ENCODE data around the gene PHLPP1.
"Not testable (repeated sequence)": the region's sequence is repeated elsewhere in the genome, so short reads cannot be mapped to it uniquely, and the experiment has no call there.

The PHLPP1 gene

DNA sequence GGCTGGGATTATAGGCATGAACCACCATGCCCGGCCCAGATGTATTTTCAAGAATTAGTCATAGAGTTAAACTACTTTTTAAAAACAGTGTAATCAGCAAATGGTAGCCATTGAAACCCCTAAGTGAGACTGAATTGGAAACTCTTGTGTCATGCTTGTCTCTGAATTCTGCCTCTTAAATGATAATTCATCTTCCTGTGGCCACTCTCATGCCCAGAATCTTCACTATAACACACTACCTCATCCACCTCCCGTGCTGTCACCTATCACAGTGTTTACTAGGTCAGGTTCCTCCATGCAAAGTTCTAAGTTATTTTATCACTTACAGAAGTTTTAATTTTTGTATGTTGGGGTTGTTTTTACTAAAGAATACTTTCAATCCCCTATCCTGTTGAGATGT lies 197.5 kb downstream of the PHLPP1 start:
- no peaks in the 10 kb centered on the region for H3K27me3 ChIP-seq (ENCODE audit: control insufficient read depth in 1 of 2, insufficient read depth in 2 of 2, low read length in 2 of 2)
- H3K9me3 ChIP-seq (ENCODE audit: low read length): no peaks in the 10 kb centered on the region
- H3K27ac ChIP-seq (ENCODE audit: low read depth, low read length): no peak overlapping the region
- H3K4me3 ChIP-seq (ENCODE audit: low read depth in 1 of 2, low read length in 2 of 2): no peak overlapping the region
- no peaks in the 10 kb centered on the region for H3K4me1 ChIP-seq (ENCODE audit: insufficient read depth, low read length)
- no peak overlapping the region for H3K9ac ChIP-seq (ENCODE audit: low read length)
- no peaks in the 10 kb centered on the region for H3K36me3 ChIP-seq (ENCODE audit: insufficient read depth, low read length)

DNA sequence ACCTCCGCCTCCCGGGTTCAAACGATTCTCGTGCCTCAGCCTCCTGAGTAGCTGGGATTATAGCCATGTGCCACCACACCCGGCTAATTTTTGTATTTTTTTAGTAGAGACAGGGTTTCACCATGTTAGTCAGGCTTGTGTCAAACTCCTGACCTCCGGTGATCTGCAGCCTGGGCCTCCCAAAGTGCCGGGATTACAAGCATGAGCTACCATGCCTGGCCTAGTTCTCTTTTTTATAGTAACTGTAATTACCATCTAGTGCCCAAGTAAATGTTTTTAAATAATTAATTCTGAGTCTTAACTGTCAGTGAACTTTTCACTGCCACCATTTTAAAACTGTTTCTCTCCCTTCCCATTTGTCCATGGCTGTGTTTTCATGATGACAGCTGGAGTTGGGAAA lies 198.5 kb downstream of the PHLPP1 start:
- H3K27ac ChIP-seq (ENCODE audit: low read depth, low read length); H3K4me1 ChIP-seq (ENCODE audit: insufficient read depth, low read length); H3K9me3 ChIP-seq (ENCODE audit: low read length); H3K4me3 ChIP-seq (ENCODE audit: low read depth in 1 of 2, low read length in 2 of 2); H3K9ac ChIP-seq (ENCODE audit: low read length); H3K36me3 ChIP-seq (ENCODE audit: insufficient read depth, low read length); H3K27me3 ChIP-seq (ENCODE audit: control insufficient read depth in 1 of 2, insufficient read depth in 2 of 2, low read length in 2 of 2): not testable (repeated sequence)

DNA sequence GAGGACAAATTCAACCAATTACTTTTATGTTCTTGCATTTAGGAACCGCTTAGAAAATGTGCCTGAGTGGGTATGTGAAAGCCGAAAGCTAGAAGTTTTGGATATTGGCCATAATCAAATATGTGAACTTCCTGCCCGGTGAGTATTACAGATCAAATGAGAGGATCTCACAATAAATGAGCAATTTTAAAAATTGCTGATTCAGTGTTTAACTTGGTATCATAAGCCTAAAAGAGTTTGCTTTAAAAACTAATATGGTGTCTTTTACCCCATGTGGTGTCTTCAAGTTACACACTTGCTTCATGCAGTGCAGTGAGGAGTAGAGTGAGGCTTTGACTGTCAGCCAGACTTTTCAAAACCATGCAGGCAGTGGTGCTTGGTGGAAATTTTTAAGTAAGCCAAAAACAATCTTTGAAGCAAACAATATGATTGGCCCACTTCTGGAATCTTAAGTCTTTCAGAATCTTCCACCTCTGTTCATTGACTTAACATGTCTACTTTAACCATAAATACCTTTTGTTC lies 199.6 kb downstream of the PHLPP1 start:
- H3K27me3 ChIP-seq (ENCODE audit: control insufficient read depth in 1 of 2, insufficient read depth in 2 of 2, low read length in 2 of 2): no peaks in the 10 kb centered on the region
- no peaks in the 10 kb centered on the region for H3K36me3 ChIP-seq (ENCODE audit: insufficient read depth, low read length)
- H3K27ac ChIP-seq (ENCODE audit: low read depth, low read length): no peak overlapping the region
- H3K9ac ChIP-seq (ENCODE audit: low read length): no peak overlapping the region
- H3K9me3 ChIP-seq (ENCODE audit: low read length): no peaks in the 10 kb centered on the region
- H3K4me1 ChIP-seq (ENCODE audit: insufficient read depth, low read length): peaks cover 10% of the 10 kb centered on the region
- H3K4me3 ChIP-seq (ENCODE audit: low read depth in 1 of 2, low read length in 2 of 2): no peak overlapping the region

DNA sequence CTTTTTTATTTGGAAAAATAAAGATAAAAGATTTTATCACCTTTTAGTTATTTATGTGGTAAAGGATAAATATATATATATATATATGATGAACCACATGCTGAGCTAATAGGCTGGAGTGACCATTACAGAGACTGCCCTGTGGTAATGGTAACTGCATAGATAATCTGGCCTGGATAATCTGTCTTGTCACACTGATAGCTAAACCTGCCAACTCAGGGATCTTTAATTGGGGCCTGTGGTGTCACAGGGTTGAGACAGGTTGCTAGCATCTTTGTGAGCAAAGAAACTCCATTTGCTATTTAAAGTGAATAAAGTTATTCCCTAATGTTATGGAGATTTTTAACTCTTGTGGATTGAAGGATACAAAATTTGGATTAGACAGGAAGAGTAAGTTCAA lies 203.0 kb downstream of the PHLPP1 start:
- no peak overlapping the region for H3K9ac ChIP-seq (ENCODE audit: low read length)
- no peak overlapping the region for H3K27ac ChIP-seq (ENCODE audit: low read depth, low read length)
- H3K36me3 ChIP-seq (ENCODE audit: insufficient read depth, low read length): no peaks in the 10 kb centered on the region
- H3K27me3 ChIP-seq (ENCODE audit: control insufficient read depth in 1 of 2, insufficient read depth in 2 of 2, low read length in 2 of 2): no peaks in the 10 kb centered on the region
- no peaks in the 10 kb centered on the region for H3K9me3 ChIP-seq (ENCODE audit: low read length)
- no peak overlapping the region for H3K4me3 ChIP-seq (ENCODE audit: low read depth in 1 of 2, low read length in 2 of 2)
- H3K4me1 ChIP-seq (ENCODE audit: insufficient read depth, low read length): peaks cover 10% of the 10 kb centered on the region

DNA sequence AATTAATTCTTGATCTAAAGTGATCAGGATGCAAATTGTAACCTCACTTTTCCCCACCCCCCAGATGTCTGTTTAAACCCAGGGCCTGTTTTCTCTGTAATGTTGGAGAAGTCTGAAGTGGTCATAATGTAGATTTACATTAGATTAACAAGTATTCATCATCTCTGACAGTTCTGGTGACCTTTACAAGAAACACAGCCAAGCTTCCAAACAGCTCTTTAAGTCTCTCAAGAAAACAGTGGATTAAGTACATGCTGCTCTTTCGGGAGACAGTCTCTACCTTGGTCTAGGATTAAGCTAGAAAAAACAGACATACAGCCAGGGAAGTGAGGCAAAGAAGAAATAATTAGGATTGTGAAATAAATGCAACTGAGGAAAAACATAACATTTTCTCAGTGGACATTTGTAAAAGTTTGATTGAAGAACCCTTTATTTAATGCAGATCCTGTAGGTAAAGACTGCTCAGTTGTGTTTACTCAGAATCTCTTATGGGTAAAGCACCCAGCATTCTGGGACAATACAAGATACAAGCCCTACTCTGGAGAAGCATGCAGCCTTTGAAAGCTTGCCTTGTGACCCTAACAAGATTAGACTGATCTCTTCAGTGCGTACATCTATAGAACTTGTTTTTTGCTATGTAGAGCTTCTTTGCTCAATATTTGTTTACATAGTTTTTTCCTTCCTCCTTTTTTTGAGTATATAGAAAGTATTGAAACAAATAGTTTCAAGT lies 203.9 kb downstream of the PHLPP1 start:
- no peak overlapping the region for H3K27ac ChIP-seq (ENCODE audit: low read depth, low read length)
- no peak overlapping the region for H3K4me3 ChIP-seq (ENCODE audit: low read depth in 1 of 2, low read length in 2 of 2)
- no peaks in the 10 kb centered on the region for H3K9me3 ChIP-seq (ENCODE audit: low read length)
- no peak overlapping the region for H3K9ac ChIP-seq (ENCODE audit: low read length)
- H3K36me3 ChIP-seq (ENCODE audit: insufficient read depth, low read length): no peaks in the 10 kb centered on the region
- peaks cover 10% of the 10 kb centered on the region for H3K4me1 ChIP-seq (ENCODE audit: insufficient read depth, low read length)
- no peaks in the 10 kb centered on the region for H3K27me3 ChIP-seq (ENCODE audit: control insufficient read depth in 1 of 2, insufficient read depth in 2 of 2, low read length in 2 of 2)

DNA sequence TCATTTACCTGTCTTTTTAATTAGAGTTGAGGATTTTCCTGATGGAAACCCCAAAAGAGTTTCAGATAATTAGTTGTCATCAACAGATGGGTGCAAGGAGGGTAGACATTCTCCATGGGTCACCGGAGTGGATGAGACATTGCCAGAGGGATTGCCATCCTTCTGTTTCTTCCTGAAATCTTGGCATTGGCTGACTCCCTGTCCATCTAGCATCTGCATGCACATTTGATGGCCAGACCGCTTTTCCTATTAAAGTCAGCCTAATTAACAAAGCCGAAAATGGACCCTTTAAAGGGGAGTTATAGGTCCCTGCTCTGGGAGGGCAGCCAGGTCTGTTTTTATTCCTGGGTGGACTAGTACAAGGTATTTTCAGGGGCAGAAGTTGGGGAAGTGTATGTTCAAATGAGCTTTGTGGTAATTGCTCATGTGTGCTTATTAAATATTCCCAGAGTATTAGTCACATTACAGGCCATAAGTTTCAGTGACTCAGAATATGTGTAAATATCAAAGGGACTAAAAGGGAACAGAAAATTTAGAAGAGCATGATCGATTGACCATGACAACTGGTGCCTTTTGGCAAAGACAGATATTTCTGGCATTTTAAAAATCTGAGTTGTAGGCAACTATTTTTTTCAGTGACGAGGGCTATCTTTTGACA lies 209.8 kb downstream of the PHLPP1 start:
- H3K27ac ChIP-seq (ENCODE audit: low read depth, low read length): no peak overlapping the region
- no peaks in the 10 kb centered on the region for H3K27me3 ChIP-seq (ENCODE audit: control insufficient read depth in 1 of 2, insufficient read depth in 2 of 2, low read length in 2 of 2)
- no peaks in the 10 kb centered on the region for H3K36me3 ChIP-seq (ENCODE audit: insufficient read depth, low read length)
- H3K4me3 ChIP-seq (ENCODE audit: low read depth in 1 of 2, low read length in 2 of 2): no peak overlapping the region
- H3K9me3 ChIP-seq (ENCODE audit: low read length): no peaks in the 10 kb centered on the region
- no peaks in the 10 kb centered on the region for H3K4me1 ChIP-seq (ENCODE audit: insufficient read depth, low read length)
- no peak overlapping the region for H3K9ac ChIP-seq (ENCODE audit: low read length)

DNA sequence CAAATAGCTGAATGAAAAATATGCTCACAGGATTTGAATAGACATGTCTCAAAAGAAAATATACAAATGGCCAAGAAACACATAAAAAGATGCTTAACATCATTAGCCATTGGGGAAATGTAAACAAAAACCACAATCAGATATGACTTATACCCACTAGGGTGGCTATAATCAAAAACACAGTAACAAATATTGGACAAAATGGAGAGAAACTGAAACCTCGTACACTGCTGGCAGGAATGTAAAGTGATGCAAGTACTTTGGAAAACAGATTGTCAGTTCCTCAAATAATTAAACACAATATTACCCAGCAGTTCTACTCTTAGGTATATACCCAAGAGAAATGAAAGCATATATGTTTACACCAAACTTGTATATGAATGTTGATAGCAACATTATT lies 213.0 kb downstream of the PHLPP1 start:
- H3K9me3 ChIP-seq (ENCODE audit: low read length): no peaks in the 10 kb centered on the region
- H3K36me3 ChIP-seq (ENCODE audit: insufficient read depth, low read length): no peaks in the 10 kb centered on the region
- H3K4me3 ChIP-seq (ENCODE audit: low read depth in 1 of 2, low read length in 2 of 2): no peak overlapping the region
- H3K27ac ChIP-seq (ENCODE audit: low read depth, low read length): no peak overlapping the region
- H3K9ac ChIP-seq (ENCODE audit: low read length): no peak overlapping the region
- no peaks in the 10 kb centered on the region for H3K4me1 ChIP-seq (ENCODE audit: insufficient read depth, low read length)
- H3K27me3 ChIP-seq (ENCODE audit: control insufficient read depth in 1 of 2, insufficient read depth in 2 of 2, low read length in 2 of 2): no peaks in the 10 kb centered on the region

DNA sequence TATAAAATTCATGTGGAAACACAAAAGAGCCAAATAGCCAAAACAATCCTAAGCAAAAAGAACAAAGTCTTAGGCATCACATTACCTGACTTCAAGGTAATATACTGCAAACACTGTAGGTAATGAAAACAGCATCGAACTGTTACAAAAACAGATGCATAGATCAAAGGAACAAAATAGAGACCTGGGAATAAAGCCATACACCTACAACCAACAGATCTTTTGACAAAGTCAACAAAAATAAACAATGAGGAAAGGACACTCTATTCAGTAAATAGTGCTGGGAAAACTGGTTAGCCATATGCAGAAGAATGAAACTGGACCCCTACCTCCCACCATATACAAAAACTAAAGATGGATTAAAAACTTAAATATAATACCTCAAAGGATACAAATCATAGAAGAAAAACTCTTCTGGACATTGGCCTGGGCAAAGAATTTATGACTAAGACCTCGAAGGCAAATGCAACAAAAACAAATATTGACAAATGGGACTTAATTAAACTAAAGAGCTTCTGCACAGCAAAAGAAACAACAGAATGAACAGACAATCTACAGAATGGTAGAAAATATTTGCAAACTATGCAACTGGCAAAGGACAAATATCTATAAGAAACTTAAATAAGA lies 218.0 kb downstream of the PHLPP1 start:
- Histone ChIP-seq H3K9ac (ENCODE audit: low read length) (no peak overlapping the region), H3K9me3 (ENCODE audit: low read length) (no peaks in the 10 kb centered on the region), H3K36me3 (ENCODE audit: insufficient read depth, low read length) (no peaks in the 10 kb centered on the region), H3K4me3 (ENCODE audit: low read depth in 1 of 2, low read length in 2 of 2) (no peak overlapping the region), H3K27ac (ENCODE audit: low read depth, low read length) (no peak overlapping the region), H3K27me3 (ENCODE audit: control insufficient read depth in 1 of 2, insufficient read depth in 2 of 2, low read length in 2 of 2) (no peaks in the 10 kb centered on the region), H3K4me1 (ENCODE audit: insufficient read depth, low read length) (no peaks in the 10 kb centered on the region)

DNA sequence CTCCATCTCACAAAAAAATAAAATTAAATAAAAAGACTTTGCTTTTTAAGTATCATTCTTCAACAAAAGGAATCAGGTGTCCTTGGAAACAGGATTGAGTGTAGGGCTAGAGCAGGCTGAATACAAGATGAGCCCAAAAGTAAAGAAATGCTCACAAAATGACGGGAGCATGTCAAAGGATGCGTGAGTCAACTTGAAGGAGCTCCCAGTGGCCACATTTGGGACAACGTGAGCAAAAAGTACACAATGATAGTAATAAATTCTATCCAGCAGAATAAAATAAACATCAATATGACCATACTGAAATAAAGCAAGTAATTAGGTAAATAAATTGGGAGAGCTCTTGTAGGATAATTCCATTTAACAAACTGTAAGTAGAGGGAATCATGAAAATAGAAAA lies 220.7 kb downstream of the PHLPP1 start:
- Histone ChIP-seq H3K9me3 (ENCODE audit: low read length) (no peaks in the 10 kb centered on the region), H3K27ac (ENCODE audit: low read depth, low read length) (no peak overlapping the region), H3K27me3 (ENCODE audit: control insufficient read depth in 1 of 2, insufficient read depth in 2 of 2, low read length in 2 of 2) (no peaks in the 10 kb centered on the region), H3K9ac (ENCODE audit: low read length) (no peak overlapping the region), H3K4me3 (ENCODE audit: low read depth in 1 of 2, low read length in 2 of 2) (no peak overlapping the region), H3K4me1 (ENCODE audit: insufficient read depth, low read length) (no peaks in the 10 kb centered on the region), H3K36me3 (ENCODE audit: insufficient read depth, low read length) (no peaks in the 10 kb centered on the region)

DNA sequence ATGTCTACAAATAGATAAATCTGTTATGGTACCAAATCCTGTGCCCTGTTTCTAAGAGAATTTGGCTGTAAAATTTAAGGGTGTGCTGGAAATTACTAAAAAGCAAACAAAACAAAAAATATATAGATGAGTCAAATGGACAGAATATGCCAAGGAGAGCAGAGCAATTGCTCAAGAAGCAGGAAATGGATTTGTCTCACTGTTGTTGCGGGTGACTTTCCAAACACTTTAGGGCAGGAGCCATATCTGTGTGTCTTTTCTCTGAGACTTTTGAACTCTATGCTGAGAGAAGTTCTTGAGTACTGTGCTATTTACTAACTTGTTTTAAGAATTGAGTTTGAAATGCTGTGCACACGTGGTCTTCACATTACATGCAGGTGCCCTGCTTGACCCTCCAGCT lies 221.7 kb downstream of the PHLPP1 start:
- H3K4me3 ChIP-seq (ENCODE audit: low read depth in 1 of 2, low read length in 2 of 2): no peak overlapping the region
- H3K4me1 ChIP-seq (ENCODE audit: insufficient read depth, low read length): no peaks in the 10 kb centered on the region
- no peaks in the 10 kb centered on the region for H3K27me3 ChIP-seq (ENCODE audit: control insufficient read depth in 1 of 2, insufficient read depth in 2 of 2, low read length in 2 of 2)
- H3K9me3 ChIP-seq (ENCODE audit: low read length): no peaks in the 10 kb centered on the region
- no peak overlapping the region for H3K9ac ChIP-seq (ENCODE audit: low read length)
- no peak overlapping the region for H3K27ac ChIP-seq (ENCODE audit: low read depth, low read length)
- no peaks in the 10 kb centered on the region for H3K36me3 ChIP-seq (ENCODE audit: insufficient read depth, low read length)

DNA sequence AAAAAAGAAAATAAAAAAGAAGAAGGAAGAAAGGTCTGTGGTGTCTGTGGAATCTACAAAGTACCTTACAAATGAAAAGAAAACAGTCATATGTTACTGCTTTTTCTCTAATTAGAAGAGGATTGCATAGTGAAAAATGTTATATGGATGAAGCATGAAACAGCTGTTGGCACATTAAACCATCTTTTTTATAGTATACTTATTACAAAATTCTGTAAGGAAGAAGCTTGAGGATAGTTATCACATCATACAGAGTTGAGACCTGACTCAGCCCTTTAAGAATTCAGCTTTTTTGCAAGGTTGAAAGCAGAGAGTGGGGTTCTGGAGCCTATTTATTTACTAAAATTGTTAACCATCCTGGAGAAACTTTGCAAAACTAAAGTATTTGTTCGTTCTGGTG lies 222.7 kb downstream of the PHLPP1 start:
- no peaks in the 10 kb centered on the region for H3K9me3 ChIP-seq (ENCODE audit: low read length)
- H3K27ac ChIP-seq (ENCODE audit: low read depth, low read length): no peak overlapping the region
- H3K36me3 ChIP-seq (ENCODE audit: insufficient read depth, low read length): peaks cover under 1% of the 10 kb centered on the region
- no peaks in the 10 kb centered on the region for H3K4me1 ChIP-seq (ENCODE audit: insufficient read depth, low read length)
- no peaks in the 10 kb centered on the region for H3K27me3 ChIP-seq (ENCODE audit: control insufficient read depth in 1 of 2, insufficient read depth in 2 of 2, low read length in 2 of 2)
- H3K9ac ChIP-seq (ENCODE audit: low read length): no peak overlapping the region
- H3K4me3 ChIP-seq (ENCODE audit: low read depth in 1 of 2, low read length in 2 of 2): no peak overlapping the region

Data from muscle layer of colon (tissue), 2 donors.